Astrocyte of the cerebellum (primary cell): ENCODE data around the gene MEMO1.
"Not testable (repeated sequence)": the region's sequence is repeated elsewhere in the genome, so short reads cannot be mapped to it uniquely, and the experiment has no call there.

Source experiments
- DNase-seq: peaks from one replicate; pipeline ENCODE4 v3.0.0-alpha.2; 2011; ENCODE audit warnings: low read depth
- H3K4me3 ChIP-seq: 2 replicates; pipeline ENCODE4 v1.5.1; 2011; ENCODE audit warnings: mild to moderate bottlenecking, low read depth, low read length, moderate library complexity
- in situ Hi-C: cut with HindIII; loops from 2 replicates; pipeline ENCODE4 v1.10.0; 2017; ENCODE audit warnings: low sequenced_read_pairs
- TF ChIP-seq, protein P1 (sequence below): IDR thresholded peaks from 2 replicates; pipeline ENCODE4 v1.5.1; 2012; ENCODE audit warnings: low read length, low read depth, moderate library complexity, mild to moderate bottlenecking; ENCODE audit errors: missing control alignments

The MEMO1 gene

DNA sequence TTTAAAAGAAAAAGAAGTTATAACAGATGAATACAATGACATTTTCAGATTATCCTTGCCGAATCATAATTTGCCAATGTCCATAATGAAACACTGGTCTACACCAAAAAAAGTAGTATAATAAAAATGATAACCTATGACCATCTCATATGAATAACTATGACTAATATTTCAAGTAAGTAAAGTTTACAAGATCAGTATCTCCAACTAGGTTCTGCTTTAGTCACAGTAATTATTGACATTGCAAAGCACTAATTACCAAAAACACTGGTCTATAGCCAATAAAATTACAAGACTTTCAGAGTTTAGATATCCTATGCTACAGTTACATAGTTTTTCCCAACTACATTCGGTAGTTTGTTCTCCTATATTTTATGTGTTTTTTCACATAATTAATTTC lies 136.7 kb downstream of the MEMO1 start:
- TF ChIP-seq, protein P1, sequence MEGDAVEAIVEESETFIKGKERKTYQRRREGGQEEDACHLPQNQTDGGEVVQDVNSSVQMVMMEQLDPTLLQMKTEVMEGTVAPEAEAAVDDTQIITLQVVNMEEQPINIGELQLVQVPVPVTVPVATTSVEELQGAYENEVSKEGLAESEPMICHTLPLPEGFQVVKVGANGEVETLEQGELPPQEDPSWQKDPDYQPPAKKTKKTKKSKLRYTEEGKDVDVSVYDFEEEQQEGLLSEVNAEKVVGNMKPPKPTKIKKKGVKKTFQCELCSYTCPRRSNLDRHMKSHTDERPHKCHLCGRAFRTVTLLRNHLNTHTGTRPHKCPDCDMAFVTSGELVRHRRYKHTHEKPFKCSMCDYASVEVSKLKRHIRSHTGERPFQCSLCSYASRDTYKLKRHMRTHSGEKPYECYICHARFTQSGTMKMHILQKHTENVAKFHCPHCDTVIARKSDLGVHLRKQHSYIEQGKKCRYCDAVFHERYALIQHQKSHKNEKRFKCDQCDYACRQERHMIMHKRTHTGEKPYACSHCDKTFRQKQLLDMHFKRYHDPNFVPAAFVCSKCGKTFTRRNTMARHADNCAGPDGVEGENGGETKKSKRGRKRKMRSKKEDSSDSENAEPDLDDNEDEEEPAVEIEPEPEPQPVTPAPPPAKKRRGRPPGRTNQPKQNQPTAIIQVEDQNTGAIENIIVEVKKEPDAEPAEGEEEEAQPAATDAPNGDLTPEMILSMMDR = no peak
- in situ Hi-C loops = no loop called here
- no peak overlapping the region for H3K4me3 ChIP-seq
- DNase-seq = no peak

DNA sequence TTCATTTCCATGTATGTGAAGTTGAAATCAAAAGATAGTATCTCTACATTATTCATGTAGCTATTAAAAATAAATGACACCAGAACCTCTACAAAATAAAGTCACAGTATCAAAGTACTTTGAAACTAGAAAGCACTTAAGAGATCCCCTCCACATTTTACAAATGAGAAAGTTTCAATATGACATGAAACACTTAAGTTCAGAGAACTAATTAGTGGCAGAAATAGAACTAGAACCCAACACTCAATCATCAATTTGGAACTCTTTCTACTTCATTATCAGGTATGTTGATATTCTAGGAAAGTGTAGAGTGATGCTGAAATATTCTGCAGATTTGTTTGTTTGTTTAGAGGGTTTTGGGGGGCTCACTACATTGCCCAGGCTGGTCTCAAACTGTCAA lies 145.6 kb downstream of the MEMO1 start:
- in situ Hi-C loops = no loop called here
- H3K4me3 ChIP-seq = no peak overlapping the region
- TF ChIP-seq, protein P1 = no peak
- DNase-seq = no peak

DNA sequence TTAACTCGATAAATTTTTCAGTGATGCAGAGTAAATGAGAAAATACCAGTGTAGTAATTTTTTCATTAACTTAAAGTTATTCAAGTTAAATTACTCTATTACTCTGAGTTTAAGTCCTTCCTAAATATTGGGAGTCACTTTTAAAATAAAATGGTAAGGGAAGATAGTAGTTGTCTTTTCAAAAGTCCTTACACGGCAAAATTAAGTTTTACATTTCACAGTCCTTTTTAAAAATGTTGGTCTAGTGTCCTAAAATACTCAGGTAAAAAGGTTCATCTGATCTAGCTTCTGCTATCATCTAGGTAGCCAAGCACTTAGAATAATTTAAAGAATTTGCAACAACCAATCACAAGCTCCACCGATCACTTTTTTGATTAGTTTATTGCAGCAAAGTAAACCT lies 146.9 kb downstream of the MEMO1 start:
- DNase-seq = no peak
- TF ChIP-seq, protein P1 = no peak
- no peak overlapping the region for H3K4me3 ChIP-seq
- in situ Hi-C loops = no loop called here

DNA sequence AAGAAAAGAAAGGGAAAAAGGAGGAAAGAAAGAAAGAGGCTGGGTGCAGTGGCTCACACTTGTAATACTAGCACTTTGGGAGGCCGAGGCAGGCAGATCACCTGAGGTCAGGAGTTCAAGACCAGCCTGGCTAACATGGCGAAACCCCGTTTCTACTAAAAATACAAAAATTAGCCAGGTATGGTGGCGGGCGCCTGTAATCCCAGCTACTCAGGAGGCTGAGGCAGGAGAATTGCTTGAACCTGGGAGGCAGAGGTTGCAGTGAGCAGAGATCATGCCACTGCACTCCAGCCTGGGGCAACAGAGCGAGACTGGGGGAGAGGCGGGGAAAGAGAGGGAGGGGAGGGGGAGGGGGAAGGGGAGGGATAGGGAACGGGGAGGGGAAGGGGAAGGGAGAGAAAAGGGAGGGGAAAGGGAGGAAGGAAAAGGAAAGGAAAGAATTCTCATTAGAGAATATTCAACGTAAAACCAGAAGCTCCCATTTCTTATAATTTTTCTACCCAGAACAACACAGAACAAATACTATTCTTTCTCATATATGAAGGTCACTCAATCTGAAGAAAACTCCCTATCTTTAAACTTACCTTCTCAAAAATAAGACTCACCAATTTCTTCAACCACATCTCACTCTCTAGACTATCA lies 147.7 kb downstream of the MEMO1 start:
- DNase-seq, H3K4me3 ChIP-seq, in situ Hi-C loops: not testable (repeated sequence)

DNA sequence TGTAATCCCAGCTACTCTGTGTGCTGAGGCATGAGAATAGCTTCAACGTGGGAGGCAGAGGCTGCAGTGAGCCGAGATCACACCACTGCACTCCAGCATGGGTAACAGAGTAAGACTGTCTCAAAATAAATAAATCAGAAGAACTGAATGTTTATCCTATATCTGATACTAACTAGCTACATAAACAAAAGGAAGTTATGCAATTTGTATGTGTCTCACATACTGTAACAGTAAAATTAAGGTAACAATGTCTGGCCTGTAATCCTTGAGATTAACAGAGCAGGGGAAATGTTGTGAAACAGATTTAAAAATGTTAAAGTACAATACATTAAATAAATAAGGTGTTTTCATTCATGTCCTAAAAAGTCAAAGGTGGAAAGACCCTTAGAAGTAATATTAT lies 150.8 kb downstream of the MEMO1 start:
- no peak for DNase-seq
- in situ Hi-C loops = no loop called here
- H3K4me3 ChIP-seq = no peak overlapping the region
- TF ChIP-seq, protein P1 = no peak

DNA sequence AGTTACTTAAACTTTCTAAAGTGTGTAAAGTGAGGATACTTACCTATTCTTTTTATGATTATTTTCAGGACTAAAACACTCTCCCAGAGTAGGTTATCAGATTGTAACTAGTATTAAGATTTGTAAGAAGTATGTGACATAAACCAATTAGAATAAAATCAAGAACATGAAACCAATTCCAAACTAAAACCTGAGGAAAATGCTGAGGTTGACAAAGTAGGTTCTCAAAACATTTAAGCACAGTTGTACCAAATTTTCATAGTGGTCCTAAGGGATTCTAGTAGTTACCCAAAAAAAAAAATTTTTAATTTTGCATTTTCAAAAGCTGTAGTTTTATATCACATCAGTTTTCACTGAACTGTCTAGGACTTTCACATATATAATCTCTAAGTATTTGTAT lies 157.3 kb downstream of the MEMO1 start:
- no peak overlapping the region for H3K4me3 ChIP-seq
- TF ChIP-seq, protein P1 = no peak
- in situ Hi-C loops = no loop called here
- DNase-seq = no peak

DNA sequence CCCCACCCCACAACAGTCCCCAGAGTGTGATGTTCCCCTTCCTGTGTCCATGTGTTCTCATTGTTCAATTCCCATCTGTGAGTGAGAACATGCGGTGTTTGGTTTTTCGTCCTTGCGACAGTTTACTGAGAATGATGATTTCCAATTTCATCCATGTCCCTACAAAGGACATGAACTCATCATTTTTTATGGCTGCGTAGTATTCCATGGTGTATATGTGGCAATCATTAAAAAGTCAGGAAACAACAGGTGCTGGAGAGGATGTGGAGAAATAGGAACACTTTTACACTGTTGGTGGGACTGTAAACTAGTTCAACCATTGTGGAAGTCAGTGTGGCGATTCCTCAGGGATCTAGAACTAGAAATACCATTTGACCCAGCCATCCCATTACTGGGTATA lies 168.7 kb downstream of the MEMO1 start:
- in situ Hi-C loops, DNase-seq, H3K4me3 ChIP-seq: not testable (repeated sequence)

DNA sequence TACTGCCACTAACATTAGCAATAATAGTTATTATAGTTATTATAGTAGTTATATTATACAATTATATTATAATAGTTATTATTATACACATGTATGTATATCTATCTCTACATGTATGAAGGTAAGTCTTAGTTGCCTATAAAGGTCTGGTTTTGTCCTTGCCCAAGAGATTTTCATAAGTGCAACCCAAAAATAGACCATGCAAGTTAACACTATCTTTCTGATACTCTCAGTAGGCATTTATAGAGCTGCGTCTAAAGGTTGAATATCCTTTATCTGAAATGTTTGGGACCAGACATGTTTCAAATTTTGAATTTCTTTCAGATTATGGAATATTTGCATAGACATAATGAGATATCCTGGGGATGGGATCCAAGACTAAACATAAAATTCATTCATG lies 175.4 kb downstream of the MEMO1 start:
- in situ Hi-C loops = no loop called here
- TF ChIP-seq, protein P1 = no peak
- no peak for DNase-seq
- no peak overlapping the region for H3K4me3 ChIP-seq
